Pericardium fibroblast (primary cell): ENCODE measurements around the gene ACY1. TPM values are rescaled to one million over a fixed set of nuclear protein-coding genes. Genes with fewer than 3 reads are reported as not detected.

Source experiments
- total RNA-seq: library from RNA; depleted of rRNA; stranded (reverse); fragments of >200 nt; gene quantifications from 2 replicates; pipeline ENCODE4 v1.2.3, GENCODE V29; 2015

Gene ACY1
- total RNA-seq, result 45.4 and 56.4 TPM in 2 replicates

DNA sequence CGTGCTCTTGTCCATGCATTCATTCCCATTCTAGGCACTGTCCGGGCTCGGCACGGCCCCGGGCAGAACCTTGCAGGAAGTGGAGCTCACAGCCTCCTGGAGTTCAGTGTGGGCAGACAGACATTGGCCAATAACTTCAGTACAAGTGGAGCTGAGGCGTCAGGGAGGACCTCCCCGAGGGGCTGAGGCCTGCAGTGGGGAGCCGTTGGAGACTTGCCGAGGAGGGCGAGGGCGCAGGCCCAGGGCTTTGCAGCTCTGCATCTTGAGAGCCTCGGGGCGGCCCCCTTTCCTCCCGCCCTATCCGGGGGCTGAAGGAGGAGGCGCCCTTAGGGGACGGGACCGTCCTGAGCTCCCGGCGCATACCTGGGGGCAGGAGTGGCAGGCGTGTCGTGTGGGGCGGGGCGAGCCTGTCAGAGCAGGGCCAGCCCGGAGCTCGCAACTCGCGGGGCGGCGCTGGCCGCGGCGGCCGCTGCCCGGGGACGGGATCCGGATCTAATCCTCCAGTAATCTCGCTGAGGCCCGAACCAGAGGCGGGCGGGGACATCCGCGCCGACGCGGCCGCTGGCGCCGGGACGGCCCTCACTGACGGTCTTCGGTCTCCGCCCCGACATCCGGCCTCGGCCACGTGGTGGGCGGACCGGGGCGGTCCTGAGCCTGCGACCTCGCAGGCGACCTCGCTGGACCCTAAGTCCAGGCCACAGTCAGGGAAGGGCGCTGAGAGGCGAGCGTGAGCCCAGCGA lies at the start of gene ACY1:
ACY1 (plus strand) TSS at position 698 of the 740 bp plus-strand sequence. CDS start 530 bp downstream, outside the sequence.

DNA sequence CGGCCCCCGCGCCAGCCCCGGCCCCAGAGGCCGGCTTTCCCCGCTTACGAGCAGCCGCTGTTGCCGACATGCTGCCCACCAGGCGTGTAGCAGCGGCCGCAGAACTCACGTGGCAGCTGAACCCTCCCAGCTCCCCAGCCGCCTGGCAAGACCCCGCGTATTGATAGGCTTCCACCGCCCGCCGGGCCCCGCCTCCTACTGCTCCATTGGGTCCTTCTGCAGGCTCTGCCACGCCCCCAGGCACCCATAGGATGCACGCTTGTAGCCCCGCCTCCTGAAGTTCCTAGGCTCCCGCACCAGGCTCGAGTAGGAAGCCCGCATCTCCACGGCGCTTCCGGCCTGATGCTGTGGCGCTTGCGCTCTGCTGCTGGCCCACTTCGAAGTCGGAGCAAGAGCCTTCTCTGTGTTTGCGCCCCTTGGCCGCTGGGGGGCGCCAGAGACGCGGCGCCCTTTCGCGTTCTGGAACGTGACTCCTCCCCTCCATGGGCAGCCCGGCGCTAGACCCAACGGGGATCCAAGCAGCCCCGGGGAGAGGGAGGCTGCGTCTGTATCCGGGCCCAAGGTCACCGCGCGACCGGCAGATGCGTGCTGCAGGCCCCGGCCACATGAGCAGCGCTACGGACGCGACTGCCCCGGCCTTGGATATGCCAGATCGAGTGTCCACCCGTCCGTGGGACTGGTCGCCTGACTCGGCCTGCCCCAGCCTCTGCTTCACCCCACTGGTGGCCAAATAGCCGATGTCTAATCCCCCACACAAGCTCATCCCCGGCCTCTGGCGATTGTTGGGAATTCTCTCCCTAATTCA lies 41.3 kb upstream of the ACY1 start, which contains the start of the genes PARP3 and RRP9:
PARP3 (plus strand) TSS at position 566 of the 805 bp plus-strand sequence. CDS start 993 bp downstream, outside the sequence.
RRP9 (minus strand) TSS at position 107 of the 805 bp plus-strand sequence; CDS start at position 70, 37 bp downstream.

DNA sequence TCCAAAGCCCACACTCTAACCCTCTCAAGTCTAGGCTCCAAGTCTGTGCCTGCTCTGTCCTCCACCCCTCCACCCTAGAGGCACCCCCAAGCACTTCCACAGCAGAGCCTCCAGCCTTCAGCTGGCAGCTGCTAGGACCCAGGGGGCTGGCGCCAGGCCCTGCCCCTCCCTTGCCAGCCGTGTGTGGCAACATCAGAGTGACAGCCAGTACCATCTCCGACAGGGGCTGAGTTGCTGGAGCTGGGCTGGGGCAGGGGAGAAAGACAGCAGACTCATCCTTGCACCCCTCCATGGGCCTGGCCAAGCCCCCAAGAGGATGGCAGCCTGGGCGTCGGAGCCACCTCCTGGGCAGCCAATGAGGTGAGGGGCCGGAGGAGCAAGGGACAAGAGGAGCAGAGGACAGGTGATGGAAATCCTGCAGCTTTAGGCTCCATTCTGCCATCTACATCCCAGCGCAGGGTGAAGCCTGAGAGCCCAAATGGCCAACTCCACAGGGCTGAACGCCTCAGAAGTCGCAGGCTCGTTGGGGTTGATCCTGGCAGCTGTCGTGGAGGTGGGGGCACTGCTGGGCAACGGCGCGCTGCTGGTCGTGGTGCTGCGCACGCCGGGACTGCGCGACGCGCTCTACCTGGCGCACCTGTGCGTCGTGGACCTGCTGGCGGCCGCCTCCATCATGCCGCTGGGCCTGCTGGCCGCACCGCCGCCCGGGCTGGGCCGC lies 28.0 kb upstream of the ACY1 start, which contains the start of gene GPR62:
GPR62 (plus strand) TSS at position 207 of the 718 bp plus-strand sequence; CDS start at position 479, 272 bp downstream.

DNA sequence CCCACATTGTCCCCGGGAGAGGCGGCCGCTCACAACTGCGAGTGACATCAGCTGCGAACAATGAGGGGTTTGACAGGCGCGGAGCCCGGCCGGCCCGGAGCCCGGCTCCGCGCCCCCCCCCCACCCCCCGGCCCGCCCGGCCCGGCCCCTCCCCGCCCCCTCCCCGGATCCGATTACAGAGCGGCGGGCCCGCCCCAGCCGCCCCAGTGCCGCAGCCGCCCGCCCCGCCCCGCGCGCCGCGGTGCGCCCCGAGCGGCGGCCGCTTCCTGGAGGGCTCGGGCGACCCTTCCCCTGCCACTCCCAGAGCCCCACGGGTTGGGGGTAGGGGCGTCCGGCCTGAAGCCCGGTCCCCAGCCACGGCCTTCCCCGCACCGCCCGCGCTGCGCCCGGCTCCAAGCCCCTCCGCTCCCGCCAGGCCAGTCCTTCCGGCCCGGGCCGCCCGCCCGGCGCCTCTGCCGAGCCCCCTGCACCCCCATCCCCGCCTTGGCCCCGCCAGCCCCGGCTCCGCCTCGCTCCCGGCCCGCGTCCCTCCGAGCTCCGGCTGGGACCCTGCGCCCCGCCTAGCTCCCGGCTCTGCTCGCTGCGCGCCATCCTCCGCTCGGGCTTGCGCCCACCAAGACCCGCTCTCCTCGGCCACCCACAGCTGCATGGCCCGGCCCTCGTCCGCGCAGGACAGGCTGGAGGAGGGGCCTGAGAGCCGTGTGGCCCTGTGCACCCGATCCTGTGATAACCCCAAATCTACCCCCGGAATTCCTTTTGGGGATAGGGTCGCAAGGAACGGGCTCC lies 15.8 kb upstream of the ACY1 start, which contains the start of gene PCBP4:
PCBP4 (minus strand) TSS at position 71 of the 786 bp plus-strand sequence. CDS start 6,214 bp downstream, outside the sequence.

DNA sequence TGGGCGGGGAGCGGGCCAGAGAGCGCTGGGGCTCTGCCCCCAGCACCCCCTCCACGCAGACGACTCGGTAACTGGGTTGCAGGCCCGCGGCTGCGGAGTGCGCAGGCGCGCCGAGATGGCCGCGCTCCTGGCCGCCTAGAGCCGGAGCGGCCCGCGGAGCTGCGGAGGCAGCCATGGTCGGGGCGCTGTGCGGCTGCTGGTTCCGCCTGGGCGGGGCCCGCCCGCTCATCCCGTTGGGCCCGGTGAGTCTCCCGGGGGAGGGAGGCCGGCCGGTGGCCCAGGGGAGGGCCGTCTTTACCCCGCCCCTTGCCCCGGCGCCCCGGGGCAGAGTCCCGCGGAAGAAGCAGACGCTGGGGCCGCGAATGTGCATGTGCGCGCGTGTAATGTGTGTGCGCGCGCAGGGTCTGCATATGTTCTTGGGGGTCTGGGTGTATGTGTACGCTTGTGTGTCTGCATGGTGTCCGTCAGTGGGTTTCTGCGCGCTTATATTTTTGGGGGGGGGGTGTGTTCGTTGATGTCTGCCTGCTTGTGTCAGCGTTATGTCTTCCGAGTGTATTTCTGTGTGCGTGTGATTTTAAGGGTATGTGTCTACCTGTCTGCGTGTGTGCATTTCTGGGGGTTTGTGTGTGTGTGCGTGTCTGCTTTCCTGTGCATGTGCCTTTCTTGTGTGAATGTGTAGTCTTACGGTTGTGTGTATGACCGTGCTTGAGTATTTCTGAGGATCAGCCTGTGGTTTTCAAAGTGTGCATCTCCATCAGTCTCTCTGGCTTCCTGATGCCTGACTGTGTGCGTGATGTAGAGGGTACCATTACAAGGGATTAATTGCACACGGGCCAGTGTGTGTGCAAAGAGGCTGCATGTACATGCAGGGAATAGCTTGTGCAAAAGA lies 8.1 kb upstream of the ACY1 start, which contains the start of gene ABHD14A:
ABHD14A (plus strand) TSS at position 102 of the 889 bp plus-strand sequence; CDS start at position 174, 72 bp downstream.

DNA sequence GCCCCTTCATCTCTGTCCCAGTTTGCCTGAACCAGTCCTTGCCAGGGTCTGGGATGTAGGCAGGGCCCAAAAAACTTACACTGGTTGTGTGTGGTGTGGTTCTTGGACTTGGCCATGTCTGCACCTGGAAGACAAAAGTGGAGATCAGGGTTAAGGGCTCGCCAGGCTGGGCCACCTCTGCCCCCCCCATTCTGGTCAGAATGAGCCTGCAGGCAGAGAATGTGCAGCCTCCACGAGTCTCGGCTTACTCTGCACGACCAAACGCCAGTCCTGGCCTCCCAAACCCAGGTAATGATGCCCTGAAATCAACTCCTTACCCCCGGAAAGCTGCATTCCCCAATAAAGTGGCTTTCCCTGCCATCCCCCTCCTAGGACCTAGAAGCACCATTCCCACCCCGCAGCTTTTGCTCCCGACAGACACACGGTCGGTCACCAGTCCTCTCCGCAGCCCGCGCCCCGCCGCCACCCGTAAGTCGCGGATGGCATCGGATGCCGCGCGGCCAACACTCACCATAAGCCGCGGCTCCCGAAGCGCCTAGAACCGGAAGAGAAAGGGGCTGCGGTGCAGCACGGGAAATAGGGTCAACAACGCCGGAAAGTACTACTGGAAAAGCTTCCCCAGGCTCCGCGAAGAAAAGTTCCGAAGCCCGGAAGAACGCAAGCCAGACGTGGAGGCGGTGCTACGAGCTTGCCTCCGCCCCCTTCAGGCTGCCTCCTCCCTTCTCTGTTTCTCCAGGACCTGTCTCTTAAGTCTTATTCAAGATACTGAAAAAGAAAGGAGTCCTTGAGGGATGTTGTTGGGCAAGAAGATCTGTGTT lies 12.2 kb downstream of the ACY1 start, which contains the start of gene RPL29:
RPL29 (minus strand) TSS at position 550 of the 818 bp plus-strand sequence; CDS start at position 116, 434 bp downstream.

Other genes starting within 250 kb of the ACY1 start
- not detected in 2 replicates for gene IQCF6, start 204.3 kb upstream of the ACY1 start, total RNA-seq
- not detected in 2 replicates for gene IQCF2, start 121.9 kb upstream of the ACY1 start, total RNA-seq
- gene IQCF5, start 107.9 kb upstream of the ACY1 start, total RNA-seq, result not detected in 2 replicates
- not detected in 2 replicates for gene IQCF1, start 80.2 kb upstream of the ACY1 start, total RNA-seq
- 21.3 and 24.4 TPM in 2 replicates for gene RRP9, start 41.6 kb upstream of the ACY1 start, total RNA-seq
- 13.4 and 14.6 TPM in 2 replicates for gene PARP3, start 41.2 kb upstream of the ACY1 start, total RNA-seq
- gene GPR62, start 28.2 kb upstream of the ACY1 start, total RNA-seq, result 0.17 TPM in 1 of 2 replicates, not detected in the other
- 30.9 and 36.5 TPM in 2 replicates for gene PCBP4, start 16.1 kb upstream of the ACY1 start, total RNA-seq
- 52.4 and 73.8 TPM in 2 replicates for gene ABHD14B, start 9.5 kb upstream of the ACY1 start, total RNA-seq
- 30.2 and 43.5 TPM in 2 replicates for gene ABHD14A, start 8.5 kb upstream of the ACY1 start, total RNA-seq
- gene RPL29, start 12.4 kb downstream of the ACY1 start, total RNA-seq, result 2,355 and 3,402 TPM in 2 replicates
- gene DUSP7, start 73.0 kb downstream of the ACY1 start, total RNA-seq, result 7.3 and 10.6 TPM in 2 replicates
- gene POC1A, start 170.9 kb downstream of the ACY1 start, total RNA-seq, result 1.2 and 2.2 TPM in 2 replicates
- gene ALAS1, start 214.6 kb downstream of the ACY1 start, total RNA-seq, result 24.8 and 26.4 TPM in 2 replicates
- gene TLR9, start 242.1 kb downstream of the ACY1 start, total RNA-seq, result under 0.01 TPM in 1 of 2 replicates, not detected in the other